Measurements from ENCODE around the gene FYB1.

FYB1 gene

DNA sequence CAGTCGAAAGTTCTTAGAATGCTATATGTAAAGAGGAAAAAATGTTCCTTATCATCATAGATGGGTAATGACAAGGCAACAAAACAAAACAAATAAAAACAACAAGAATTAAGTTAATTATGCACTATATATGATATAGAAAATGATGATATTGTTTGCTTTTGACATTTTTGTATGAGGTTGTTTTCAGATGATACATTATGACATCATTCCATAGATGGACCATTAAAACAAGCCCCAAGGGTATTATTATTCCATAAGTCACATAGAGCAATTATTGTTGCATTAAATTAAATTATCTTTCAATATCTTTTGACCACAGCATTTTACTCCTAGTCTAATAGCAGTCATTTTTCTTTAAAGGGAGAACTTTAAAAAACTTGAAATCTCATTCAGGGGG lies 88.6 kb downstream of the FYB1 start:
- TF ChIP-seq, protein P1, sequence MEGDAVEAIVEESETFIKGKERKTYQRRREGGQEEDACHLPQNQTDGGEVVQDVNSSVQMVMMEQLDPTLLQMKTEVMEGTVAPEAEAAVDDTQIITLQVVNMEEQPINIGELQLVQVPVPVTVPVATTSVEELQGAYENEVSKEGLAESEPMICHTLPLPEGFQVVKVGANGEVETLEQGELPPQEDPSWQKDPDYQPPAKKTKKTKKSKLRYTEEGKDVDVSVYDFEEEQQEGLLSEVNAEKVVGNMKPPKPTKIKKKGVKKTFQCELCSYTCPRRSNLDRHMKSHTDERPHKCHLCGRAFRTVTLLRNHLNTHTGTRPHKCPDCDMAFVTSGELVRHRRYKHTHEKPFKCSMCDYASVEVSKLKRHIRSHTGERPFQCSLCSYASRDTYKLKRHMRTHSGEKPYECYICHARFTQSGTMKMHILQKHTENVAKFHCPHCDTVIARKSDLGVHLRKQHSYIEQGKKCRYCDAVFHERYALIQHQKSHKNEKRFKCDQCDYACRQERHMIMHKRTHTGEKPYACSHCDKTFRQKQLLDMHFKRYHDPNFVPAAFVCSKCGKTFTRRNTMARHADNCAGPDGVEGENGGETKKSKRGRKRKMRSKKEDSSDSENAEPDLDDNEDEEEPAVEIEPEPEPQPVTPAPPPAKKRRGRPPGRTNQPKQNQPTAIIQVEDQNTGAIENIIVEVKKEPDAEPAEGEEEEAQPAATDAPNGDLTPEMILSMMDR (IDR thresholded peaks at IDR 0.05; ENCODE audit: control insufficient read depth, extremely low read depth, insufficient read depth): no peak
- no peak for DNase-seq (ENCODE audit: low read depth)
- H3K4me3 ChIP-seq (ENCODE audit: low read depth, low read length): no peak overlapping the region

DNA sequence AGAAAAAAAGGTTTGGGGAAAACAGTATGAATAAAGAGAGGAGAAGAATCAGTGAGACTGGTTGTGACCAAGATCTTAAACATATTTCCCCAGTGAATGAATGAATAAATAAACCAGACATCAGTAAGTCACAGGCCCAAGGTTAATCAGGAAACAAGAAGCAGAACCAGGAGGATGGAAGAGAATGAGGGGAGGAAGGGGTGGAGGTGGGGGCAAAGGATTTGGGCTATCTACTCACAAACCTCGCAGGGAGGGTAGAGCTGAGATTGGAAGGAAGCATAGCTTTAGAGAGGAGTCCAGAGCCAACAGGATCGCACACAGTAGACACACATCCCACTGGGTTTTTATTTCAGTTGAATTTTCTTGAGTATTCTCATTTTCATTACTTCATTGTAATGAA lies 97.4 kb downstream of the FYB1 start:
- DNase-seq (ENCODE audit: low read depth): no peak
- H3K4me3 ChIP-seq (ENCODE audit: low read depth, low read length): no peak overlapping the region
- TF ChIP-seq, protein P1 (IDR thresholded peaks at IDR 0.05; ENCODE audit: control insufficient read depth, extremely low read depth, insufficient read depth): no peak

DNA sequence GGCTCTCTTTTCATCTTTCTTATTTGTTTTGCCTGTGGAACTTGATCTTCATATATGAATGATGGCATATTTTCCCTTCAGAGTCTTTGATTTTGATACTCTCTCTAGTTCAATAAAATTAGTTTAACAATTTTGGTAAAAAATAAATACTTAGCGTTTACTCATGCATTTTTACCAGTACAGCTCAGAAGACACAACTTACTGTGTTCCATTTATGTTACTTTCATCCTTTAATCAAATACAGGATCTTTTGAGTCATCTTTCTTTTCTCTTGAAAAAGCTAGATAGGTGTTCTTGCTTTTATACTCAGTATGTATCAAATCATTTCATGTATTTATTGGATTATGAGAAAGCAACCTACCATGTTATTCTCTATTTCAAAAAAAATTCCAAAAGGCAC lies 98.0 kb downstream of the FYB1 start:
- TF ChIP-seq, protein P1 (IDR thresholded peaks at IDR 0.05; ENCODE audit: control insufficient read depth, extremely low read depth, insufficient read depth): no peak
- no peak for DNase-seq (ENCODE audit: low read depth)
- no peak overlapping the region for H3K4me3 ChIP-seq (ENCODE audit: low read depth, low read length)

DNA sequence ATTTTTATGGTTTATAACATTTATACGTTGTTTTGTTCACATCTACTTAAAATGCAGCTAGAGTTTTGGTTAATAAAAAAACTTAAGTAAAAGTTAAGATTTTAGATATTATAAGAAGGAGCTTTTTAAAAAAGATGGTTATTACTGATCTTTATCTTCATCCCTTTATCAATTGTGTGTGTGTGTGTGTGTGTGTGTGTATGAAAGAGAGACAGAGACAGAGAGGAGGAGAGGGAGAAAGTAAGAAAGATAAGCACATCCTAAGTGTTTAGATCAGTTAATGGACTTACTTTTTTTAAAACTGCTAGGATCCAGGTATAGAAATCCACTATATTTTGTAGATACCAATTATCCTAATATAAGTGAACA lies 99.3 kb downstream of the FYB1 start:
- DNase-seq (ENCODE audit: low read depth): no peak
- TF ChIP-seq, protein P1 (IDR thresholded peaks at IDR 0.05; ENCODE audit: control insufficient read depth, extremely low read depth, insufficient read depth): no peak
- no peak overlapping the region for H3K4me3 ChIP-seq (ENCODE audit: low read depth, low read length)

DNA sequence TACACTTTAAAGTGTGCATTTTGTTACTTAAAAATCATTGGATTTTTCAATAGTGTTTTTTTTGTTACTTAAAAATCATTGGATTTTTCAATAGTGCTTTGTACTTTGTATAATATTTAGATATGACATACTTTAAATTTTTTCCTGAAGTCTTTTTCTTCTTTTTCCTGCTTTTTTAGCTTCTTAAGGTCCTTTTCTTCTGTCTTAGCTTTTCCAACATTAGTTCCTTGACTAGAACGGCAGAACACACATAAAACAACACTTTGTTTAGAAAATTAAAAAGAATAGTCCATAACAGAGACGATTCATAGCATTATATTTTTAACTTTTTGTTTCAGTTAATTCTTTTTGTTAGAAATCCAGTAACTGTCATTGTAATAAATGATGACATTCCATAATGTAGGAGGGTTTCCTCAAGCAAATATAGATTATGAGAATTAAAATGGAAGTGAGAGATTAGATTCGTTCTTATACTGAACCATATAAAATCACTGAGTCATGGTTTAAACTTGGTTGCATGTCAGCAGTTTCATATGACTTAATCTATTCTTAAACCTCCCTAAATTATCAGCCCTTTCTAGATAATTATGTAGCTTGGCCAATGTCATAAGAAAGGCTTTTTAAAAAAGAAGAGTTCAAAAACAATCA lies 99.8 kb downstream of the FYB1 start:
- DNase-seq (ENCODE audit: low read depth): no peak
- TF ChIP-seq, protein P1 (IDR thresholded peaks at IDR 0.05; ENCODE audit: control insufficient read depth, extremely low read depth, insufficient read depth): no peak
- no peak overlapping the region for H3K4me3 ChIP-seq (ENCODE audit: low read depth, low read length)

DNA sequence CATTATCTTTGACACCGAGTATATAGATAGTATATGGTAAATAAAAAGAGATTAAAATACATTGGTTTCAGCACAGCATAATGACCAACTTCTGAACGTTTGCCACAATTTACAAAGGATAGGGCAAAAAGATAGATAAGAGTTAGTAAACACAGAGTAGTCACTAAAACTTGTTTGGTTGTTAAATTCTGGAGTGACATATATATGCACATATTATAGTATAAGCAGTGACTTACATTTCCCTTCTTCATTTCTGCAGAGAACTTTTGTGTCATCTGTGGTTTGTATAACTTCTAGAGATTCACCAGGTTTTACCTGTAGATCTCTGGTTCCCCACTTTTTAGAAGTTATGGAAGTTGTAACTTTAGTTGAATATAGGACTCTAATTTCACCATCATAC lies 100.7 kb downstream of the FYB1 start:
- DNase-seq (ENCODE audit: low read depth): no peak
- TF ChIP-seq, protein P1 (IDR thresholded peaks at IDR 0.05; ENCODE audit: control insufficient read depth, extremely low read depth, insufficient read depth): no peak
- H3K4me3 ChIP-seq (ENCODE audit: low read depth, low read length): no peak overlapping the region

DNA sequence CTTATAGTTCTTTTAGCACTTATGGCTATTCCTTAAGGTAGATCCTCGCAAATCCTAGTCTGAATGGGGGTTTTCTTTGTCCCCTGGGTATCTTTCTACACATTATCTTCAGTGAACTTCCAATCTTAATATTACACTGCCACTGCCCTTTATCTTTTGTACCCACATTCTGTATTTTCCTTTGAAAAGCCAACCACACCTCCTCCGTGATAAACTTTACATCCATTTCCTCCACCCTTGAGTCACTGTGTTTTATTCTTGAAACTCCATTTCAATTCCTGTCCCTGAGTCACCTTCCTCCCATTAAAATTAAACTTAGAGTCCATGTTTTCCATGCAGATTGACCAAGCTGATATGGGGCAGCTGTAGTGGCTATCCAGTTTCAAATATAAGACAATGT lies 102.0 kb downstream of the FYB1 start:
- H3K4me3 ChIP-seq (ENCODE audit: low read depth, low read length): no peak overlapping the region
- DNase-seq (ENCODE audit: low read depth): no peak
- TF ChIP-seq, protein P1 (IDR thresholded peaks at IDR 0.05; ENCODE audit: control insufficient read depth, extremely low read depth, insufficient read depth): no peak
